Retinal pigment epithelial cell (primary cell): ENCODE data around the gene ACSF3.

ENCODE experiments used
- DNase-seq: peaks from one replicate; pipeline ENCODE4 v3.0.0-alpha.2; 2010; ENCODE audit warnings: low read depth
- H3K4me3 ChIP-seq: 2 replicates; pipeline ENCODE4 v1.5.1; 2011; ENCODE audit warnings: mild to moderate bottlenecking, low read length, control low read depth, moderate library complexity
- TF ChIP-seq, protein P1 (sequence below): conservative IDR thresholded peaks from 2 replicates; pipeline ENCODE4 v1.5.1; 2011; ENCODE audit warnings: low read depth, low read length, control low read depth, inconsistent platforms

The ACSF3 gene

DNA sequence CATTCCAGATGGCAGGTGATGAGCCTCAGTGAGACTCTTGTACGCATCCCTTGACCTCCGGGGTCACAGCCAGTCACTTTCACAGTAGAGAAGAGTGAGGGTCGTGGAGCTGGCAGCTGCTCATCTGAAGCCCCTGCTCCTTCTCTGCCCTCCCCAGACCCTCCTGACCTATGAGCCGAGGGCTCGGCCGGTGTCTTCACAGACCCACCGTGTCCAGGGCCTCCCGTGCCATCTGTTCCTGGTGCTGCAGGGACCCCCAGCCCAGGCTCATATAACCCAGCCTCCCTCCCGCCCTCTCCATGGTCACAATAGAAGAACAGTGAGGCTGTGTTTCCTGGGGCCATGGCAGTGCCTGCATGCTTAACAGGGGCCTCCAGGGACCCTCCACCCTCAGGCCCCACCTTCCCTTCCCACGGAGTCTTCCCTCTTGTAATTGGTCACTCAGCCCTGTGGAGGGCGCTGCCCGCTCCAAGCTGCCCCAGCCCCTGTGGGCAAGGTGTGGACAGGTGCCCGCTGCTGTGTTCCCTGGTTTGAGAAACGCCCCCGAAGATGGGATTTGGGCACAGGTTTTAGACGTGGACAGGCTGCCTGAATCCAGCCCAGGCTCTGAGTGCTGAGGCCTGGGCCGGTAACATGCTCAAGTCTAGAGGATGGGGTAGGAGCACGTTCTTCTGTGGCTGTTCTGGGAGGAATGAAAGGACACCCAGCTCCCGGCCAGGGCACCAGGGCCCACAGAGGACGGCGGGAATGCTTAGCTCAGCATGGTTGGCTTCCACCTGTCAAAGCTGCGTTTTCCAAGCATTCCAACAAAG, 38.7 kb downstream of the ACSF3 start:
- DNase-seq = no peak
- no peak overlapping the region for H3K4me3 ChIP-seq
- TF ChIP-seq, protein P1, sequence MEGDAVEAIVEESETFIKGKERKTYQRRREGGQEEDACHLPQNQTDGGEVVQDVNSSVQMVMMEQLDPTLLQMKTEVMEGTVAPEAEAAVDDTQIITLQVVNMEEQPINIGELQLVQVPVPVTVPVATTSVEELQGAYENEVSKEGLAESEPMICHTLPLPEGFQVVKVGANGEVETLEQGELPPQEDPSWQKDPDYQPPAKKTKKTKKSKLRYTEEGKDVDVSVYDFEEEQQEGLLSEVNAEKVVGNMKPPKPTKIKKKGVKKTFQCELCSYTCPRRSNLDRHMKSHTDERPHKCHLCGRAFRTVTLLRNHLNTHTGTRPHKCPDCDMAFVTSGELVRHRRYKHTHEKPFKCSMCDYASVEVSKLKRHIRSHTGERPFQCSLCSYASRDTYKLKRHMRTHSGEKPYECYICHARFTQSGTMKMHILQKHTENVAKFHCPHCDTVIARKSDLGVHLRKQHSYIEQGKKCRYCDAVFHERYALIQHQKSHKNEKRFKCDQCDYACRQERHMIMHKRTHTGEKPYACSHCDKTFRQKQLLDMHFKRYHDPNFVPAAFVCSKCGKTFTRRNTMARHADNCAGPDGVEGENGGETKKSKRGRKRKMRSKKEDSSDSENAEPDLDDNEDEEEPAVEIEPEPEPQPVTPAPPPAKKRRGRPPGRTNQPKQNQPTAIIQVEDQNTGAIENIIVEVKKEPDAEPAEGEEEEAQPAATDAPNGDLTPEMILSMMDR = no peak

DNA sequence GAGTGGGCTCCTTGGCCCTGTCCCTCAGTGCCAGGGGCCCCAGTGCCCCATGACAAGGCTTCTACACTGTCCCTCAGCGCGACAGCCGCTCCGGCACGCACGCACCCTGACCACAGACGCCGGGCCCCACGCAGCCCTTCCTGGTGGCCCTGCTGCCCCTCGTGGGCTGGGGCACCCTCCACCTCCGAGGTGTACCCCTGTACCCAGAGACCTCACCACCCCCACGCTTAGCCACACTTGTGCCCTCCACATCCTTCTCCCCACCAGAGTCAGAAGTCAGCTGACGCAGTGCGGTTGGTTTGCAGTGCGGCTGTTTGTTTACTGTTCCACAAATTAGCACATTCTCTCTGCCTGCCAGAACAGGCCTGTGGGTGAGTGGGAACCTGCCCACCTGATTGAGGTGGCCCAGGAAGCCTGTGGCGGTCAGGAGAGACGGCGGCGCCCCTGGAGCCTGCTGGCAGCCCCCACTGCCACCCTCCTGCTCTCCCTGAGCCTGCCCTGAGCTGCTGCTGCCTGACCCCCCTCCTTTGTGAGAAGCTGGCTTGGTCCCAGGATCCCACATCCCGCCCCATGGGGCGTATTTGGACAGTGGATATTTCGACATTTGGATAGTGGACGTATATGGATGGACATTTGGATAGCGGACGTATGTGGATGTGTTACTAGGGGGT, 39.9 kb downstream of the ACSF3 start:
- DNase-seq = no peak
- TF ChIP-seq, protein P1 = no peak
- H3K4me3 ChIP-seq = no peak overlapping the region

DNA sequence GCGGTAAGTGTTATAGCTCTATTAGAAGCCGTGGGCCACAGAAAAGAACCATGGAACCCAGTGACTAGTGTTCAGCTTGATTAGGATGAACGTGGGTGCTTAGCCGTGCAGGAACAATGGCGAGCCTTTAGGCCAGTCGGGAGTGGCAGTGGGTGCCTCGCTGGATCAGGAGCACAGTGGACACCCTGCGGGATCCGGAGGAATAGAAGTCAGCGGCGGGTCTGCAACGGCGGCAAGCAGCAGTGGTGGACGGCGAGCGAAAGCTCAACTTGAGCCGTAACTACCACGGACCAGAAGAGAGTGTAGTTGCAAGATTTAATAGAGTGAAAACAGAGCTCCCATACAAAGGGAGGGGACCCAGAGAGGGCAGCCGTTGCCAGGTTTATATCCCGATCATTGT, 40.6 kb downstream of the ACSF3 start:
- no peak overlapping the region for H3K4me3 ChIP-seq
- TF ChIP-seq, protein P1 = no peak
- DNase-seq = no peak

DNA sequence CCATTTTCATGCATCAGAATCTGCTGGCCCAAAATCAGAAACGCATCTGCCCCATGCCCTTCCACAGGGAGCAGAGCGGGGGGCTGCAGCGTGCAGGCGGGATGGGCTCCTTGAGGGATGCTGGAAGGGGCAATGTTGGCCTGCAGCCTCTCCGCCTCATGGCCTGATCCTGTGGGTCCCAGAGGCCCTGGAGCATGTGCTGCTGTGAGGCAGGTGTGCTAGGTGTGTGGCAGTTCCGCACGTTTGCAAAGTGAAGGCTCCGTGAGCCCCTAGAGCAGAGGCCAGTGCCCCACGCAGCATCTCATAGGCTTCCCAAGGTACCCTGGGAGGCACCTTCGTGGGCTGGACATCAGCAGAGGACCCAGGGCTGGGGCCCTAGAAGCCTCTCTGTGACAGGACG, 41.5 kb downstream of the ACSF3 start:
- DNase-seq = no peak
- H3K4me3 ChIP-seq = no peak overlapping the region
- TF ChIP-seq, protein P1 = no peak

DNA sequence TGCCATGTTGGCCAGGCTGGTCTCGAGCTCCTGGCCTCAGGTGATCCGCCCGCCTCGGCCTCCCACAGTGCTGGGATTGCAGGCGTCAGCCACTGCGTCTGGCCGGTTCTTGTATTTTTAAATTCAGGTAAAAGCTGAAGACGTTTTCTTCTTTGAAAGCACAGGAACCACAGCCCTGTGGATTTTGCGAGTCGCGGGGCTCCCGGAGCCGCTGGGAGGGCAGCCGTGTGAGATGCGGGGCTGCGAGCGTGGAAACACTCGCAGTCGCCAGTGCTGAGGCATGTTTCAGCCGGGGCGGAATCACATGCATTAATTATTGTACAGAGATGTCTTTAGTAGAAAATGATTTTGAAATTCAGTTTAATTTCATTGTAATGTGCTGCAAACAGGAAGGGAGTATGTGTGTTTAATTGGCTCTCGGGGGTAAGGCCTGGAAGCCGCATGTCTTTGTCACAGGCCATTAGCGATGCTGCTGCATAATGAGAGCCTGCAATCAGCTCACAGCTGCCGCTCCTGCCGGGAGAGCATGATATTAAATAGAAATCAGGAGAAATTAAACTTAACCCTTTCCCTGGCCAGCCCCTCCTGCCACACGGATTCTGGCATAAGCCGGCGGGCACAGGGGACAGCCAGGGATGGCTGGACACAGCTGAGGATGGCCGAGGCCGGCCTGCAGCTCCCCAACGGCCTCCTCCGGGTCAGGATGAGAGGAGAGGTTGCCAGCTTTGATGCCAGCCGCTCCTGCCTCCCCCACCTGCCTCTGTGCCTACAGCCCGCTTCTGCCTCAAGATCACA, 42.5 kb downstream of the ACSF3 start:
- TF ChIP-seq, protein P1 = no peak
- H3K4me3 ChIP-seq = no peak overlapping the region
- no peak for DNase-seq

DNA sequence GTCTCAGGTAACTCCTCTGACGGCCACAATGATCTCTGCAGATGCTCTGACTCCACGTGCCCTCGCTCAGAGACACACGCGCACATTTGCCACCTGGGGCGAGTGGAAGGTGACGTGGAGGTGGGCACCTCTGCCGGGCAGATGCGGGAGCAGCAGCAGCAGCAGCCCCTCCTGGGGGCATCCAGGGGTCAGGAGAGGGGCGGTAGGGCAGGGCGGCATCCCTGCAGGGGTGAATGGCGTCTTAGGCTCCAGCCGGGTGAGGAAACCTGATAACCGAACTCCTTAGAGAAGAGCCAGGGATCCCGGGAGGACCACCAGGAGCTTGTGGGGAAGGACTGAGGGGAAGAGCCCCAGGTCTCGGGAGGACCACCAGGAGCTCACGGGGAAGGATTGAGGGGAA, 43.3 kb downstream of the ACSF3 start:
- TF ChIP-seq, protein P1 = no peak
- DNase-seq = no peak
- no peak overlapping the region for H3K4me3 ChIP-seq
